Nephron (organoid): ENCODE results near the gene DERA.
"Not testable (repeated sequence)": the region's sequence is repeated elsewhere in the genome, so short reads cannot be mapped to it uniquely, and the experiment has no call there.

Experiments used
- H3K27ac Mint-ChIP-seq, 3 experiments: 2 replicates each; pipeline ENCODE4 v1.8.0; 2020; ENCODE audit warnings: mixed read lengths in 3 of 3, mild to moderate bottlenecking in 2 of 3, moderate library complexity in 1 of 3
- H3K27me3 Mint-ChIP-seq: 2 replicates; pipeline ENCODE4 v1.8.0; 2021; ENCODE audit warnings: low read depth, mild to moderate bottlenecking, moderate library complexity, mixed read lengths
- H3K36me3 Mint-ChIP-seq: 2 replicates; pipeline ENCODE4 v1.8.0; 2020; ENCODE audit warnings: low read depth, mixed read lengths
- H3K4me1 Mint-ChIP-seq: 2 replicates; pipeline ENCODE4 v1.8.0; 2020; ENCODE audit warnings: mixed read lengths
- H3K4me3 Mint-ChIP-seq, 3 experiments: 2 replicates each; pipeline ENCODE4 v1.8.0; 2020; ENCODE audit warnings: mild to moderate bottlenecking in 3 of 3, mixed read lengths in 3 of 3, moderate library complexity in 2 of 3
- H3K9me3 Mint-ChIP-seq: 2 replicates; pipeline ENCODE4 v1.8.0; 2020; ENCODE audit warnings: mixed read lengths
- CTCF ChIP-seq, 3 experiments: fragments of 200-600 bp; sonication (generic); IDR thresholded peaks; one replicate each; pipeline ENCODE4 v1.5.0; 2021; ENCODE audit warnings: antibody characterized with exemption in 3 of 3; ENCODE audit not compliant: unreplicated experiment in 3 of 3

Gene DERA

GRCh38 chr12:15942475-15942874, 31.3 kb downstream of the DERA start:
- peaks cover 40% of the 10 kb centered on the region for H3K9me3 Mint-ChIP-seq

GRCh38 chr12:15943519-15943918, 32.4 kb downstream of the DERA start:
- not testable (repeated sequence) for H3K4me3 Mint-ChIP-seq, H3K27me3 Mint-ChIP-seq, H3K4me1 Mint-ChIP-seq, H3K27ac Mint-ChIP-seq
- Mint-ChIP-seq H3K36me3 (peaks cover 47% of the 10 kb centered on the region), H3K9me3 (peaks cover 49% of the 10 kb centered on the region)

More at GRCh38 chr12:15942475-15942874, 31.3 kb downstream of the DERA start:
- Mint-ChIP-seq H3K4me1 (no peaks in the 10 kb centered on the region), H3K36me3 (peaks cover 45% of the 10 kb centered on the region), H3K27ac (no peak overlapping the region), H3K27me3 (no peaks in the 10 kb centered on the region), H3K4me3 (no peak overlapping the region)
- no peak for TF ChIP-seq CTCF (IDR thresholded peaks at IDR 0.05; ENCODE audit: unreplicated experiment in 3 of 3)

DNA sequence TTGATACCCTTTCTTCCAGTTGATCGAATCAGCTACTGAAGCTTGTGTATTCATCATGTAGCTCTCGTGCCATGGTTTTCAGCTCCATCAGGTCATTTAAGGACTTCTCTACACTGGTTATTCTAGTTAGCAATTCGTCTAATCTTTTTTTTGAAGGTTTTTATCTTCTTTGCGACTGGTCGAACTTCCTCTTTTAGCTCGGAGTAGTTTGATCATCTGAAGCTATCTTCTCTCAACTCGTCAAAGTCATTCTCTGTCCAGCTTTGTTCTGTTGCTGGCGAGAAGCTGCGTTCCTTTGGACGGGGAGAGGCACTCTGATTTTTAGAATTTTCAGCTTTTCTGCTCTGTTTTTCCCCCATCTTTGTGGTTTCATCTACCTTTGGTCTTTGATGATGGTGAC, 37.3 kb downstream of the DERA start:
- not testable (repeated sequence) for H3K4me1 Mint-ChIP-seq, H3K4me3 Mint-ChIP-seq, H3K27ac Mint-ChIP-seq, H3K27me3 Mint-ChIP-seq
- Mint-ChIP-seq H3K9me3 (peaks cover 41% of the 10 kb centered on the region), H3K36me3 (peaks cover 37% of the 10 kb centered on the region)

DNA sequence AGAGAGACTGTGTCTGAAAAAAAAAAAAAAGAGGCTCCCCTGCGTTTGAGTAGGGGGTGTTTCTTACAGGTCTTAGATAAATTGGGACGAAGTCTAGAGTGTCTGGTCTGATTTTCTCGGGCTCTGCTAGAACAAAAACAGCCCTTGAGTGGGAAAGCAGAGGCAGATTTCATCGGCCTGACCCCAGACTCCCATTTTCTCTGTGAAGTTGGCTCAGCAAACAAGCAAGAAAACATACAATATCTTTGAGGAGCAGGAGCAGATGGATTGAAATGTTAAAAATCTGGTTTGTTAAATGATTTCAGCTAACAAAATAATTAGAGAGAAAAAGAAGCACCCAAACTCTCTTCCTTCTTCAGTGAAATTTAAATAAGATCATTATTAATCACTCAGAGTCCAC, 44.1 kb downstream of the DERA start:
- H3K4me1 Mint-ChIP-seq: peaks cover 4% of the 10 kb centered on the region
- no peak for TF ChIP-seq CTCF (IDR thresholded peaks at IDR 0.05; ENCODE audit: unreplicated experiment in 3 of 3)
- peaks cover 3% of the 10 kb centered on the region for H3K36me3 Mint-ChIP-seq
- peaks cover 3% of the 10 kb centered on the region for H3K9me3 Mint-ChIP-seq
- peak overlapping the region; percentile 73 to 84 (median 82) for H3K27ac Mint-ChIP-seq
- H3K4me3 Mint-ChIP-seq: no peak overlapping the region
- no peaks in the 10 kb centered on the region for H3K27me3 Mint-ChIP-seq

DNA sequence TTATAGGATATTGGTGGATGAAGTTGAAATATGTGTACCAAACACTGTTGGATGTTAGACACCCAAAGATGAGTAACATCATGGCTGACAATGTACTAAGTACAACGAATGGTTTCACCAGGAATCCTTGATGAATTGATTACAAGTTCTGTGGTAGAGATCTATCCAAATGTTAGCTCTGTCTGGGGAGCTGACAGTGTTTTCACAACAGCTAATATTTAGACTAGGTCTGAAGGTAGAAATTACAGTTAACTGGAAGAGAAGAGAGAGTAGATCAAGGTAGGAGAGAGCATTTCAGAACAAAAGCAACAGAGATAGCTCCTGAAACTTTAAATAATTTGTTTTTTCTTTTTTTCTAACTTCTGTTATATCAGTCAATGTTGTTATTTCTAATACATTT, 44.9 kb downstream of the DERA start:
- Mint-ChIP-seq H3K4me3 (no peak overlapping the region), H3K9me3 (no peaks in the 10 kb centered on the region), H3K27ac (peak overlapping the region; percentile 73 to 84 (median 82)), H3K36me3 (peaks cover 7% of the 10 kb centered on the region), H3K27me3 (no peaks in the 10 kb centered on the region), H3K4me1 (peaks cover 4% of the 10 kb centered on the region)
- TF ChIP-seq CTCF (IDR thresholded peaks at IDR 0.05; ENCODE audit: unreplicated experiment in 3 of 3): no peak

DNA sequence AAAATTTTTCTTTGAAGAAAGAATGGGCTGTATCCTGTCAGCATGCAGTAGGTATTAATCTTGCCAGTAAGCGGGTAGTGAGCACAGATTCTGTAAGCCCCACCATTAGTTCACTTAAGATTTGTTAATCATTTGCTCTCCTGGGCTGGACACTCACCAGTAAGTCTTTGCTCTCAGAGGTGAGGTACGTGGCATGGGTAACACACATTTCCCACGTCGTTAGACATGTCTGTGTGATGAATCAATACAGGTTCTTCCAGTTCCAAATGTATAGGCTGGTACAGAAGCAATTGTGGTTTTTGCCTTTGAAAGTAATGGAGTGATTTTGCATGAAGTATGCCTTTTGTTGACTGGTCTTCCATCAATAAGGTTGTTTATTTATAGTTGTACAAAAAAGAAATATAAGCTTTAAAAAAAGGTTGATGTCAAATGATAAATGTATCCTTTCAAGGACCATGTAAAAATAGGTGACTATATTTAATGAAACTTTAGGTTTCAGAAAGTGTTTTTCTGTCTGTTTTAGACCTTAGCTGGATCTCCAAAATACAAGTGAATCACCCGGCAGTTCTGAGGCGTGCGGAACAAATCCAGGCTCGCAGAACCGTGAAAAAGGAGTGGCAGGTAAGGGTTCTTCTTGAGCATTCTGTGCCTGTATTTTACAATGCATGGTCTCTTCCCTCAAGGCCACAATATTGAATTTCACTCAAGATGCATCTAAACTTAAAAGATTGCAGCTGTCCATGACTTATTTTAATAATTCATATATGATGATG, 45.5 kb downstream of the DERA start:
- Mint-ChIP-seq H3K36me3 (peaks cover 9% of the 10 kb centered on the region), H3K27ac (peak overlapping the region; percentile 73 to 84 (median 82)), H3K4me3 (no peak overlapping the region), H3K9me3 (no peaks in the 10 kb centered on the region), H3K27me3 (no peaks in the 10 kb centered on the region), H3K4me1 (peaks cover 4% of the 10 kb centered on the region)
- TF ChIP-seq CTCF (IDR thresholded peaks at IDR 0.05; ENCODE audit: unreplicated experiment in 3 of 3): no peak

DNA sequence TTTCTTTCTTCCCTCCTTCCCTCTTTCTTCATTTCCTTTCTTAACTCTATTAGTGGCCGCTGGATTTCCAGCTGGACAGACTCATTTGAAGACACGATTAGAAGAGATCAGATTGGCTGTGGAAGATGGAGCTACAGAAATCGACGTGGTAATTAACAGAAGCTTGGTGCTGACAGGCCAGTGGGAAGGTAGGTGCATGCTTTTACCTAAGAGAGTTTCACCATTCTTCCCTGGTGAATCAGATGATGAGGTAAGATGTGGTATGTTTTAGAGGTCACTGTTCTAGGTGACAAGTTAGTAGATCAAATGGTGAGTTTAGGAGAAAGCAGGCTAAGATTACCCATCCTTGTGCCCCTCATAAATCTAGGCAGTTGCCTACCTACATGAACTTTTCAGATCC, 51.6 kb downstream of the DERA start:
- Mint-ChIP-seq H3K4me3 (no peak overlapping the region), H3K9me3 (no peaks in the 10 kb centered on the region), H3K27ac (peak overlapping the region in 1 of 3 experiments; percentile 8), H3K4me1 (no peaks in the 10 kb centered on the region), H3K27me3 (no peaks in the 10 kb centered on the region), H3K36me3 (peaks cover 42% of the 10 kb centered on the region)
- no peak for TF ChIP-seq CTCF (IDR thresholded peaks at IDR 0.05; ENCODE audit: unreplicated experiment in 3 of 3)
